ENCODE measurements around the gene ENKD1. TPM values are rescaled to one million over a fixed set of nuclear protein-coding genes. Genes with fewer than 3 reads are reported as not detected.
A peak's percentile ranks its signal among the peaks of the same experiment; 100 is the strongest.

Gene ENKD1
- total and polyA plus RNA-seq, 10 of the 15 experiments (the other 5 are each of a cell fraction or from before 2014, with no cell fraction given), result 0.19 to 8.1 (median 2.8) TPM

GRCh38 chr16:67659675-67660563 is 6.6 kb downstream of the ENKD1 start, which contains the start of gene ACD (continued):
- no peak for TF ChIP-seq CUX1 (IDR thresholded peaks at IDR 0.05; ENCODE audit: insufficient replicate concordance, low read depth, low read length)
- TF ChIP-seq STAT1 (conservative IDR thresholded peaks at IDR 0.05), result no peak
- no peak for TF ChIP-seq RBBP5 (conservative IDR thresholded peaks at IDR 0.05)
- TF ChIP-seq CEBPB (IDR thresholded peaks at IDR 0.05; ENCODE audit: borderline replicate concordance in 1 of 2, low read depth in 2 of 2, low read length in 2 of 2), result no peak
- no peak for TF ChIP-seq FOS (IDR thresholded peaks at IDR 0.05; ENCODE audit: borderline replicate concordance, extremely low read depth, insufficient read length)
- no peak for TF ChIP-seq USF2 (IDR thresholded peaks at IDR 0.05; ENCODE audit: borderline replicate concordance, low read depth, low read length)
- TF ChIP-seq PAX5 (IDR thresholded peaks at IDR 0.05; ENCODE audit: borderline replicate concordance, low read depth, low read length), result no peak
- TF ChIP-seq BHLHE40 (IDR thresholded peaks at IDR 0.05; ENCODE audit: borderline replicate concordance in 1 of 2, low read depth in 2 of 2, low read length in 1 of 2), result peak in 1 of 2 experiments; percentile 4; a peak in 2 of 4 replicates
- TF ChIP-seq ZNF274 (IDR thresholded peaks at IDR 0.05; ENCODE audit: insufficient read depth, insufficient read length), result no peak
- TF ChIP-seq, protein P1, sequence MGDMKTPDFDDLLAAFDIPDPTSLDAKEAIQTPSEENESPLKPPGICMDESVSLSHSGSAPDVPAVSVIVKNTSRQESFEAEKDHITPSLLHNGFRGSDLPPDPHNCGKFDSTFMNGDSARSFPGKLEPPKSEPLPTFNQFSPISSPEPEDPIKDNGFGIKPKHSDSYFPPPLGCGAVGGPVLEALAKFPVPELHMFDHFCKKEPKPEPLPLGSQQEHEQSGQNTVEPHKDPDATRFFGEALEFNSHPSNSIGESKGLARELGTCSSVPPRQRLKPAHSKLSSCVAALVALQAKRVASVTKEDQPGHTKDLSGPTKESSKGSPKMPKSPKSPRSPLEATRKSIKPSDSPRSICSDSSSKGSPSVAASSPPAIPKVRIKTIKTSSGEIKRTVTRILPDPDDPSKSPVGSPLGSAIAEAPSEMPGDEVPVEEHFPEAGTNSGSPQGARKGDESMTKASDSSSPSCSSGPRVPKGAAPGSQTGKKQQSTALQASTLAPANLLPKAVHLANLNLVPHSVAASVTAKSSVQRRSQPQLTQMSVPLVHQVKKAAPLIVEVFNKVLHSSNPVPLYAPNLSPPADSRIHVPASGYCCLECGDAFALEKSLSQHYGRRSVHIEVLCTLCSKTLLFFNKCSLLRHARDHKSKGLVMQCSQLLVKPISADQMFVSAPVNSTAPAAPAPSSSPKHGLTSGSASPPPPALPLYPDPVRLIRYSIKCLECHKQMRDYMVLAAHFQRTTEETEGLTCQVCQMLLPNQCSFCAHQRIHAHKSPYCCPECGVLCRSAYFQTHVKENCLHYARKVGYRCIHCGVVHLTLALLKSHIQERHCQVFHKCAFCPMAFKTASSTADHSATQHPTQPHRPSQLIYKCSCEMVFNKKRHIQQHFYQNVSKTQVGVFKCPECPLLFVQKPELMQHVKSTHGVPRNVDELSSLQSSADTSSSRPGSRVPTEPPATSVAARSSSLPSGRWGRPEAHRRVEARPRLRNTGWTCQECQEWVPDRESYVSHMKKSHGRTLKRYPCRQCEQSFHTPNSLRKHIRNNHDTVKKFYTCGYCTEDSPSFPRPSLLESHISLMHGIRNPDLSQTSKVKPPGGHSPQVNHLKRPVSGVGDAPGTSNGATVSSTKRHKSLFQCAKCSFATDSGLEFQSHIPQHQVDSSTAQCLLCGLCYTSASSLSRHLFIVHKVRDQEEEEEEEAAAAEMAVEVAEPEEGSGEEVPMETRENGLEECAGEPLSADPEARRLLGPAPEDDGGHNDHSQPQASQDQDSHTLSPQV (IDR thresholded peaks at IDR 0.05), result no peak
- TF ChIP-seq BRCA1 (IDR thresholded peaks at IDR 0.05; ENCODE audit: low read depth, low read length), result no peak
- peak; percentile 85 for TF ChIP-seq POLR2A (IDR thresholded peaks at IDR 0.05; ENCODE audit: low read depth, low read length)
- TF ChIP-seq NRF1 (conservative IDR thresholded peaks at IDR 0.05; ENCODE audit: low read depth, low read length), result peak; percentile 96
- TF ChIP-seq, protein P2, sequence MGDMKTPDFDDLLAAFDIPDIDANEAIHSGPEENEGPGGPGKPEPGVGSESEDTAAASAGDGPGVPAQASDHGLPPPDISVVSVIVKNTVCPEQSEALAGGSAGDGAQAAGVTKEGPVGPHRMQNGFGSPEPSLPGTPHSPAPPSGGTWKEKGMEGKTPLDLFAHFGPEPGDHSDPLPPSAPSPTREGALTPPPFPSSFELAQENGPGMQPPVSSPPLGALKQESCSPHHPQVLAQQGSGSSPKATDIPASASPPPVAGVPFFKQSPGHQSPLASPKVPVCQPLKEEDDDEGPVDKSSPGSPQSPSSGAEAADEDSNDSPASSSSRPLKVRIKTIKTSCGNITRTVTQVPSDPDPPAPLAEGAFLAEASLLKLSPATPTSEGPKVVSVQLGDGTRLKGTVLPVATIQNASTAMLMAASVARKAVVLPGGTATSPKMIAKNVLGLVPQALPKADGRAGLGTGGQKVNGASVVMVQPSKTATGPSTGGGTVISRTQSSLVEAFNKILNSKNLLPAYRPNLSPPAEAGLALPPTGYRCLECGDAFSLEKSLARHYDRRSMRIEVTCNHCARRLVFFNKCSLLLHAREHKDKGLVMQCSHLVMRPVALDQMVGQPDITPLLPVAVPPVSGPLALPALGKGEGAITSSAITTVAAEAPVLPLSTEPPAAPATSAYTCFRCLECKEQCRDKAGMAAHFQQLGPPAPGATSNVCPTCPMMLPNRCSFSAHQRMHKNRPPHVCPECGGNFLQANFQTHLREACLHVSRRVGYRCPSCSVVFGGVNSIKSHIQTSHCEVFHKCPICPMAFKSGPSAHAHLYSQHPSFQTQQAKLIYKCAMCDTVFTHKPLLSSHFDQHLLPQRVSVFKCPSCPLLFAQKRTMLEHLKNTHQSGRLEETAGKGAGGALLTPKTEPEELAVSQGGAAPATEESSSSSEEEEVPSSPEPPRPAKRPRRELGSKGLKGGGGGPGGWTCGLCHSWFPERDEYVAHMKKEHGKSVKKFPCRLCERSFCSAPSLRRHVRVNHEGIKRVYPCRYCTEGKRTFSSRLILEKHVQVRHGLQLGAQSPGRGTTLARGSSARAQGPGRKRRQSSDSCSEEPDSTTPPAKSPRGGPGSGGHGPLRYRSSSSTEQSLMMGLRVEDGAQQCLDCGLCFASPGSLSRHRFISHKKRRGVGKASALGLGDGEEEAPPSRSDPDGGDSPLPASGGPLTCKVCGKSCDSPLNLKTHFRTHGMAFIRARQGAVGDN (IDR thresholded peaks at IDR 0.05), result no peak; the same call in 1 of the 2 replicates

Data from GM12878 (cell line).